SJCRH30 (cell line): ENCODE data around the gene CTRB2. TPM values are rescaled to one million over a fixed set of nuclear protein-coding genes. Genes with fewer than 3 reads are reported as not detected.

Source experiments
- DNase-seq, 2 experiments: peaks; one replicate each; pipeline ENCODE4 v3.0.0-alpha.2; 2015 to 2020
- H3K27ac ChIP-seq: fragments of 250-450 bp; sonication (Bioruptor Pico); 2 replicates; pipeline ENCODE4 v1.5.1; 2020; ENCODE audit warnings: mild to moderate bottlenecking, moderate library complexity
- H3K27me3 ChIP-seq: fragments of 250-450 bp; sonication (Bioruptor Pico); 2 replicates; pipeline ENCODE4 v1.5.1; 2020; ENCODE audit warnings: mild to moderate bottlenecking, moderate library complexity
- H3K36me3 ChIP-seq: fragments of 250-450 bp; sonication (Bioruptor Pico); 2 replicates; pipeline ENCODE4 v1.5.1; 2020; ENCODE audit warnings: mild to moderate bottlenecking, moderate library complexity
- H3K4me1 ChIP-seq: fragments of 250-450 bp; sonication (Bioruptor Pico); 2 replicates; pipeline ENCODE4 v1.5.1; 2020; ENCODE audit warnings: mild to moderate bottlenecking, moderate library complexity
- H3K4me3 ChIP-seq: fragments of 250-450 bp; sonication (Bioruptor Pico); 2 replicates; pipeline ENCODE4 v1.5.1; 2020; ENCODE audit warnings: mild to moderate bottlenecking, moderate library complexity
- H3K9me3 ChIP-seq: fragments of 250-450 bp; sonication (Bioruptor Pico); replicated peaks from 2 replicates; pipeline ENCODE4 v1.5.1; 2020; ENCODE audit warnings: mild to moderate bottlenecking, moderate library complexity
- total RNA-seq: library from RNA; depleted of rRNA; stranded (reverse); fragments of >200 nt; shearing (Covaris generic); gene quantifications from 2 replicates; pipeline ENCODE4 v1.2.3, GENCODE V29; 2014; rRNA removed

The CTRB2 gene
- total RNA-seq: 0.56 TPM in 1 of 2 replicates, not detected in the other

- peaks cover 7% of the 10 kb centered on the region; the same call in 1 of the 2 replicates for H3K4me1 ChIP-seq
- no peak within 1 kb of the TSS for H3K27ac ChIP-seq
- H3K36me3 ChIP-seq: no peaks in the 10 kb centered on the region
- no peak within 1 kb of the TSS for H3K4me3 ChIP-seq
- H3K27me3 ChIP-seq: no peaks in the 10 kb centered on the region
- no peaks in the 10 kb centered on the region for H3K9me3 ChIP-seq
- no peak for DNase-seq
These were observed at the start of gene CTRB2 for GRCh38 chr16:75206749-75207451. Gene CTRB2 (minus strand): TSS chr16:75207161. CDS start chr16:75207141, 20 bp downstream.

GRCh38 chr16:75256059-75256571 lies 49.2 kb upstream of the CTRB2 start:
- no peak overlapping the region for H3K4me3 ChIP-seq

GRCh38 chr16:75254359-75254837 lies 47.4 kb upstream of the CTRB2 start:
- Histone ChIP-seq H3K27ac (peak overlapping the region; percentile 17; the same call in 1 of the 2 replicates), H3K4me1 (peaks cover 49% of the 10 kb centered on the region), H3K27me3 (no peaks in the 10 kb centered on the region), H3K4me3 (no peak overlapping the region), H3K9me3 (no peaks in the 10 kb centered on the region), H3K36me3 (no peaks in the 10 kb centered on the region)
- DNase-seq: peak; percentile 59 to 63

More at GRCh38 chr16:75256059-75256571, 49.2 kb upstream of the CTRB2 start:
- H3K4me1 ChIP-seq: peaks cover 49% of the 10 kb centered on the region
- no peaks in the 10 kb centered on the region for H3K27me3 ChIP-seq
- no peak overlapping the region for H3K27ac ChIP-seq
- no peaks in the 10 kb centered on the region for H3K36me3 ChIP-seq
- DNase-seq: no peak
- H3K9me3 ChIP-seq: no peaks in the 10 kb centered on the region

GRCh38 chr16:75252946-75253911 lies 46.3 kb upstream of the CTRB2 start:
- H3K27ac ChIP-seq: peak overlapping the region; percentile 12; the same call in 1 of the 2 replicates
- H3K27me3 ChIP-seq: no peaks in the 10 kb centered on the region
- no peak for DNase-seq
- H3K4me3 ChIP-seq: no peak overlapping the region
- no peaks in the 10 kb centered on the region for H3K9me3 ChIP-seq
- H3K4me1 ChIP-seq: peaks cover 49% of the 10 kb centered on the region
- no peaks in the 10 kb centered on the region for H3K36me3 ChIP-seq

- no peak for DNase-seq
- peak overlapping the region; percentile 43 for H3K4me3 ChIP-seq
These were observed 45.3 kb upstream of the CTRB2 start for GRCh38 chr16:75252049-75252864.

GRCh38 chr16:75251280-75252048 lies 44.5 kb upstream of the CTRB2 start, which contains the start of gene BCAR1:
Gene BCAR1 (minus strand): TSS chr16:75251624. CDS start chr16:75251482, 142 bp downstream.
- Histone ChIP-seq H3K27me3 (no peaks in the 10 kb centered on the region), H3K36me3 (no peaks in the 10 kb centered on the region), H3K27ac (peak within 1 kb of the TSS; percentile 69), H3K4me1 (peaks cover 38% of the 10 kb centered on the region), H3K4me3 (peak within 1 kb of the TSS; percentile 76), H3K9me3 (no peaks in the 10 kb centered on the region)
- peak; percentile 84 for DNase-seq

More at GRCh38 chr16:75252049-75252864, 45.3 kb upstream of the CTRB2 start:
- H3K27ac ChIP-seq: peak overlapping the region; percentile 21; the same call in 1 of the 2 replicates
- no peaks in the 10 kb centered on the region for H3K27me3 ChIP-seq
- no peaks in the 10 kb centered on the region for H3K36me3 ChIP-seq
- no peaks in the 10 kb centered on the region for H3K9me3 ChIP-seq
- H3K4me1 ChIP-seq: peaks cover 45% of the 10 kb centered on the region

- Histone ChIP-seq H3K4me1 (peaks cover 42% of the 10 kb centered on the region), H3K27me3 (no peaks in the 10 kb centered on the region), H3K4me3 (peak overlapping the region; percentile 76), H3K27ac (peak overlapping the region; percentile 69), H3K36me3 (no peaks in the 10 kb centered on the region), H3K9me3 (no peaks in the 10 kb centered on the region)
- peak in 1 of 2 experiments; percentile 25 for DNase-seq
These were observed 43.9 kb upstream of the CTRB2 start for GRCh38 chr16:75250809-75251279.

GRCh38 chr16:75250089-75250808 lies 43.3 kb upstream of the CTRB2 start:
- Histone ChIP-seq H3K9me3 (no peaks in the 10 kb centered on the region), H3K4me1 (peaks cover 41% of the 10 kb centered on the region), H3K27me3 (no peaks in the 10 kb centered on the region), H3K36me3 (no peaks in the 10 kb centered on the region), H3K4me3 (peak overlapping the region; percentile 76), H3K27ac (peak overlapping the region; percentile 69)
- DNase-seq: peak in 1 of 2 experiments; percentile 22

GRCh38 chr16:75249441-75249840 lies 42.5 kb upstream of the CTRB2 start:
- Histone ChIP-seq H3K4me3 (no peak overlapping the region), H3K36me3 (no peaks in the 10 kb centered on the region), H3K27ac (no peak overlapping the region), H3K27me3 (no peaks in the 10 kb centered on the region), H3K9me3 (no peaks in the 10 kb centered on the region), H3K4me1 (peaks cover 38% of the 10 kb centered on the region)
- DNase-seq: no peak

- DNase-seq: no peak
- H3K27me3 ChIP-seq: no peaks in the 10 kb centered on the region
- peaks cover 38% of the 10 kb centered on the region for H3K4me1 ChIP-seq
- H3K36me3 ChIP-seq: no peaks in the 10 kb centered on the region
- H3K9me3 ChIP-seq: no peaks in the 10 kb centered on the region
- no peak overlapping the region for H3K4me3 ChIP-seq
- no peak overlapping the region for H3K27ac ChIP-seq
These were observed 41.8 kb upstream of the CTRB2 start for GRCh38 chr16:75248536-75249380.

- H3K4me3 ChIP-seq: no peak overlapping the region
- H3K4me1 ChIP-seq: peaks cover 34% of the 10 kb centered on the region
- no peak overlapping the region for H3K27ac ChIP-seq
- no peak for DNase-seq
- no peaks in the 10 kb centered on the region for H3K27me3 ChIP-seq
- no peaks in the 10 kb centered on the region for H3K36me3 ChIP-seq
- H3K9me3 ChIP-seq: no peaks in the 10 kb centered on the region
These were observed 41.2 kb upstream of the CTRB2 start for GRCh38 chr16:75248142-75248535.

- Histone ChIP-seq H3K27me3 (no peaks in the 10 kb centered on the region), H3K4me3 (no peak overlapping the region), H3K36me3 (no peaks in the 10 kb centered on the region), H3K4me1 (peaks cover 26% of the 10 kb centered on the region), H3K9me3 (no peaks in the 10 kb centered on the region), H3K27ac (no peak overlapping the region)
- DNase-seq: no peak
These were observed 40.3 kb upstream of the CTRB2 start for GRCh38 chr16:75247249-75247648.
